ENCODE data around the gene CEP290. TPM values are rescaled to one million over a fixed set of nuclear protein-coding genes. Genes with fewer than 3 reads are reported as not detected.
"Not testable (repeated sequence)": the region's sequence is repeated elsewhere in the genome, so short reads cannot be mapped to it uniquely, and the experiment has no call there.

Gene CEP290
- polyA plus RNA-seq, 1 donor, result 16.4 TPM

DNA sequence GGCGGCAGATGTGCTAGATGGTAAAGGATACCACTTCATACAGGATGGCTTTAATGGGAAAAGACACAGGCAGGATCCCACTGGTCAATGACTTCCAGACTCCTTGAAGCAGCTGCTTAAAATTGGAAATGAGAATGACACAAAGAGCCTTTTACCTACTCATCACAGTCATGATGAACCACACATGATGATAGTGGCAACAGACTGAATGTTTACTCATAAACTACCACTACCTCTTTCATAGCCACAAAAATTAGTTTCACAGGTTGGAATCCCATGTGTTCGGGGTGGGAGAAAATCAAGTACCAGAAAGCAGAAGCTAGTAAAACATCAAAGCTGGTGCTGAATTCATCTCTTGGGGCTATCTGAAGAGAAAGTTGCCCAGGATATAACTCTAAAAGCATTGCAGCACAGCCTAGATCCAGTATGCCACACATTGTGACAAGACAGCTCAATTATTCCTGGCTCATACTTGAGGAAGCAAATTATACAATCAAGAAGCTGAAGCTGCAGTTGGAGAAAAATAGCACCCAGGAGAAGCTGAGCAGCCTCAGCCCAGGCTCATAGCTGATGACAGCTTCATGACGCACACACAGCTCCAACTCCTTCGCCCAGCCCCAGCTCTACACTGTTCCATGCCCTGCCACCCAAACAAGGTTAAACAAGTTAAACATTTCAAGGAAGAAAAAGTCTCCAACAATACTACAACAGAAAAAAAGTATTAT, 83.7 kb downstream of the CEP290 start:
- no peaks in the 10 kb centered on the region for H3K9me3 ChIP-seq (ENCODE audit: control insufficient read depth, low read depth, low read length)

DNA sequence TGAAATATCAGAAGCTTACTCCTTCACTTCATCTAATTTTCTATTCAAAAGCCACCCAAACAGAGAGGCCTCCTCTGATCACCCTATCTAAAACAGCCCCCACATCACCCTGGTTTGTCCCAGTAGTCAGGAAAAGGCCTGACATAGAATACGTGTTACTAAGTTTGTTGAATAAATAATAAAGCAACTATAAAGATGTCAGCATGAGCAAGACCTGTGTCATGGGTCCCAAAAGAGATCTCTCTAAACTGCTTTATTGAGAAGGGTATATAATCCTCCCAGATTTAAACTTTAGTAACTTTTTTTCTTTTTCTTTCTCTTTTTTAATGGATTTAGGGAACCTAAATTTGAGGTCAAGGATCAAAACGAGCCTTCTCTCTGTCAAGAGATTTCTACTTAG, 85.3 kb downstream of the CEP290 start:
- Histone ChIP-seq H3K27ac (ENCODE audit: low read length) (no peak overlapping the region), H3K4me3 (ENCODE audit: low read length) (no peak overlapping the region), H3K27me3 (ENCODE audit: control insufficient read depth, insufficient read depth, low read length) (no peaks in the 10 kb centered on the region), H3K4me1 (ENCODE audit: control insufficient read depth, insufficient read depth, low read length) (no peaks in the 10 kb centered on the region), H3K36me3 (ENCODE audit: control insufficient read depth, insufficient read depth, low read length) (peaks cover 23% of the 10 kb centered on the region), H3K9me3 (ENCODE audit: control insufficient read depth, low read depth, low read length) (no peaks in the 10 kb centered on the region)
- no peak for DNase-seq
- 93% methylated on average over 2 of the region's 2 CpGs for WGBS (ENCODE audit: insufficient coverage, low lambda C conversion rate)

More for the DNA sequence above, 83.7 kb downstream of the CEP290 start:
- Histone ChIP-seq H3K4me3 (ENCODE audit: low read length) (no peak overlapping the region), H3K27me3 (ENCODE audit: control insufficient read depth, insufficient read depth, low read length) (no peaks in the 10 kb centered on the region), H3K27ac (ENCODE audit: low read length) (no peak overlapping the region), H3K4me1 (ENCODE audit: control insufficient read depth, insufficient read depth, low read length) (no peaks in the 10 kb centered on the region), H3K36me3 (ENCODE audit: control insufficient read depth, insufficient read depth, low read length) (peaks cover 26% of the 10 kb centered on the region)
- 100% methylated on average over 2 of the region's 4 CpGs for WGBS (ENCODE audit: insufficient coverage, low lambda C conversion rate)
- DNase-seq, result no peak

DNA sequence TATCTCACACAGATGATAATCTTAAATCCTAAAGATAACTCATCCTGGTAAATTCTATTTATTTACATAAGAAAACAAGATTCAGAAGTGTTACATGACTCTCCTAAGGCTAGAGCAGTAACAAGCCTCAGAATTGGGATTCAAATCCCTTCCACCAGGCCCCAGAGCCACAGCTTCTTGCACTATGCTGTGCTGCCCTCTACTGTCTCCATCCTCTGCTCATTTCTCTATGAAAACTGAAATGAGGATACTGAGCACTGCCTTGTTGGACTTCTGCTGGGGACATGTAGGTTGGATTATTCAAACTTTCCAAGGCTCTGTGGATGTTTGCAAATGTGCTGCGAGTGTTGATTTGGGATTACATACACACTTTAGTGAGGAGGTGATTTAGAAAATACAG, 89.2 kb downstream of the CEP290 start:
- Histone ChIP-seq H3K4me1 (ENCODE audit: control insufficient read depth, insufficient read depth, low read length) (no peaks in the 10 kb centered on the region), H3K4me3 (ENCODE audit: low read length) (no peak overlapping the region), H3K36me3 (ENCODE audit: control insufficient read depth, insufficient read depth, low read length) (peaks cover 16% of the 10 kb centered on the region), H3K9me3 (ENCODE audit: control insufficient read depth, low read depth, low read length) (no peaks in the 10 kb centered on the region), H3K27ac (ENCODE audit: low read length) (no peak overlapping the region), H3K27me3 (ENCODE audit: control insufficient read depth, insufficient read depth, low read length) (no peaks in the 10 kb centered on the region)
- DNase-seq, result no peak
- WGBS (ENCODE audit: insufficient coverage, low lambda C conversion rate), result no CpG with 5 or more reads among the region's 1 CpG

DNA sequence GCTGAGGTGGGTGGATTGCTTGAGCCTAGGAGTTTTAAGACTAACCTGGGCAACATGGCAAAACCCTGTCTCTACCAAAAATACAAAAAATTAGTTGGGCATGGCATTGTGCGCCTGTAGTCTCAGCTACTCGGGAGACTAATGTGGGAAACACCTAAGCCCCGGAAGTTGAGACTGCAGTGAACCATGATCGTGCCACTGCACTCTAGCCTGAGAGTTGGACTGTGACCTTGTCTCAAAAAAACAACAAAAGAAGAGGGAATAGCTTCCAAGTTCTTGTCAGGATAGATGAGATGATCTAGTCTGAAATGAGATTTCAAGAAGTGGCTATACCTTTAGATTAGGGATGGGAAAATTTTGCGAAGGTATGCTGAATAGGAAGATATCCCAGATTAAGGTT, 97.9 kb downstream of the CEP290 start:
- H3K4me3 ChIP-seq (ENCODE audit: low read length), result no peak overlapping the region
- no peaks in the 10 kb centered on the region for H3K4me1 ChIP-seq (ENCODE audit: control insufficient read depth, insufficient read depth, low read length)
- no peaks in the 10 kb centered on the region for H3K9me3 ChIP-seq (ENCODE audit: control insufficient read depth, low read depth, low read length)
- 83% methylated on average over 2 of the region's 5 CpGs for WGBS (ENCODE audit: insufficient coverage, low lambda C conversion rate)
- no peaks in the 10 kb centered on the region for H3K27me3 ChIP-seq (ENCODE audit: control insufficient read depth, insufficient read depth, low read length)
- peaks cover 30% of the 10 kb centered on the region for H3K36me3 ChIP-seq (ENCODE audit: control insufficient read depth, insufficient read depth, low read length)
- no peak for DNase-seq
- no peak overlapping the region for H3K27ac ChIP-seq (ENCODE audit: low read length)

DNA sequence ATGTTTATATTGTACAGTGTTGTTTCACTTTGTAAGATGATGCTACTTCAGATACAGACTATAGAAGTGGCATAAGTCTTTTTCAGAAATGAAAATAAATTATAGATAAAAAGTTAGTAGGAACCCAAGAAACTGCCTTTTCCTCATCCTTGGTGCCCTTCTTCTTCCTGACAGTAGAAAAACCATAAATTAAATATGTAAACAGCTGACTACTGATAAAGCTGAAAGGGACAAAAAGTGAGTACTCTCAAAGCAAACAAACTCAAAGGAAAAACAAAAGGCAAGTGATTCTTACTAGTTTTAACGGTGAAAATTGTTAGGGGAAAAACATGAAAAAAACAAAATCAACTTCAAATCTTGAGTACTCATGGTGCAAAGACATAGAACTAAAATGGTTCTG, 104.1 kb downstream of the CEP290 start:
- Histone ChIP-seq H3K36me3 (ENCODE audit: control insufficient read depth, insufficient read depth, low read length) (no peaks in the 10 kb centered on the region), H3K4me1 (ENCODE audit: control insufficient read depth, insufficient read depth, low read length) (no peaks in the 10 kb centered on the region), H3K4me3 (ENCODE audit: low read length) (no peak overlapping the region), H3K9me3 (ENCODE audit: control insufficient read depth, low read depth, low read length) (no peaks in the 10 kb centered on the region), H3K27ac (ENCODE audit: low read length) (no peak overlapping the region), H3K27me3 (ENCODE audit: control insufficient read depth, insufficient read depth, low read length) (no peaks in the 10 kb centered on the region)
- WGBS (ENCODE audit: insufficient coverage, low lambda C conversion rate), result 38% methylated on average over 1 of the region's 1 CpG
- no peak for DNase-seq

DNA sequence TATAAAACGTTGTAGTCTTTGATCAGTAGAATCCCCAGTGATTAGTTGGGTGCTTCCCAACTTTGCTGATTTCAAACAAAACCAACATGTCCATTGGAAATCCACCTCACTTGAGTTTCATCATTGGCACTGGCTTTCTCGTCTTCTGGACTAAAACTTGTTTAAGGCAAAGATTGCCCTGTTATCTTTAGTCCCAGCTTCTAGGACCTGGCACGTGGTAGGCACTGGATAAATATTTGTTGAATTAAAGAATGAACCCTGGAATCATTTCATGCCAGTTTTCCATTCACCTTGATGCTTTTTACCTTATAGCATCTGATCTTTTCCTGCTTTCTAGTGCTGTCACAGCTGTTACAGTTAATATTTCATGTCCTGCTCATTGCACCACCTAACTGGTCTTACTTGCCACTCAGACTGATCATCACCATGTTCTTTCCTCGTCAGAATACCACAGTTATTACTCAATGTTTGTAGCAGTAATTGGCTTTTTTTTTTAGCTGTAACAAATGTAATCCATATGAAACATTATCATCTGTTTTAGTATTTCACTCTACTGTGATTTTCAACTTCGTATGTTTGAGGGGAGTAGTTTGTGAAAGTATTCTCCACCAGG, 105.4 kb downstream of the CEP290 start:
- WGBS (ENCODE audit: insufficient coverage, low lambda C conversion rate), result 0% methylated on average over 1 of the region's 5 CpGs
- peak in 1 of 2 donors; percentile 44 for DNase-seq
- H3K27me3 ChIP-seq (ENCODE audit: control insufficient read depth, insufficient read depth, low read length), result no peaks in the 10 kb centered on the region
- no peaks in the 10 kb centered on the region for H3K4me1 ChIP-seq (ENCODE audit: control insufficient read depth, insufficient read depth, low read length)
- no peak overlapping the region for H3K27ac ChIP-seq (ENCODE audit: low read length)
- H3K9me3 ChIP-seq (ENCODE audit: control insufficient read depth, low read depth, low read length), result no peaks in the 10 kb centered on the region
- H3K36me3 ChIP-seq (ENCODE audit: control insufficient read depth, insufficient read depth, low read length), result no peaks in the 10 kb centered on the region
- H3K4me3 ChIP-seq (ENCODE audit: low read length), result peak overlapping the region; percentile 84

DNA sequence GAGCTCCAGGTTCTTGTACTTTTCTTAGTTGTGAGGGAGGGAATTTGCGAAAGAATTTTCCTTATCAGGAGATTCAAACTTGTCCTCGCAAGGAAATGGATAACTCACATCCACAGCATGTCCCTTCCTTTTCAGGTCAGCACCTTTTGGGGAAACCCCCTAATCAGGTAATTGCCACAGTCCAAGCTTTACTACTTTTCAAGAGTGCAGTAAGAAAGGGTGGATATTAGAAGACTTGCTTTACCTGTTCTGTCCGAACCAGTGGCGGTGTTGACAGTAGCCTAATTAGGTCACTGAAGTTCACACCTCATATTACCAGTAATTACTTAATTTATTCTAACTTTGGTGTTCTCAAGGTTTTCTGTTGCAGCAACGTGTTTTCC, 106.0 kb downstream of the CEP290 start:
- Histone ChIP-seq H3K27me3 (ENCODE audit: control insufficient read depth, insufficient read depth, low read length) (no peaks in the 10 kb centered on the region), H3K4me3 (ENCODE audit: low read length) (peak overlapping the region; percentile 84), H3K9me3 (ENCODE audit: control insufficient read depth, low read depth, low read length) (no peaks in the 10 kb centered on the region), H3K27ac (ENCODE audit: low read length) (peak overlapping the region; percentile 77), H3K36me3 (ENCODE audit: control insufficient read depth, insufficient read depth, low read length) (no peaks in the 10 kb centered on the region), H3K4me1 (ENCODE audit: control insufficient read depth, insufficient read depth, low read length) (no peaks in the 10 kb centered on the region)
- peak in 1 of 2 donors; percentile 17 for DNase-seq
- WGBS (ENCODE audit: insufficient coverage, low lambda C conversion rate), result 20% methylated on average over 1 of the region's 5 CpGs

DNA sequence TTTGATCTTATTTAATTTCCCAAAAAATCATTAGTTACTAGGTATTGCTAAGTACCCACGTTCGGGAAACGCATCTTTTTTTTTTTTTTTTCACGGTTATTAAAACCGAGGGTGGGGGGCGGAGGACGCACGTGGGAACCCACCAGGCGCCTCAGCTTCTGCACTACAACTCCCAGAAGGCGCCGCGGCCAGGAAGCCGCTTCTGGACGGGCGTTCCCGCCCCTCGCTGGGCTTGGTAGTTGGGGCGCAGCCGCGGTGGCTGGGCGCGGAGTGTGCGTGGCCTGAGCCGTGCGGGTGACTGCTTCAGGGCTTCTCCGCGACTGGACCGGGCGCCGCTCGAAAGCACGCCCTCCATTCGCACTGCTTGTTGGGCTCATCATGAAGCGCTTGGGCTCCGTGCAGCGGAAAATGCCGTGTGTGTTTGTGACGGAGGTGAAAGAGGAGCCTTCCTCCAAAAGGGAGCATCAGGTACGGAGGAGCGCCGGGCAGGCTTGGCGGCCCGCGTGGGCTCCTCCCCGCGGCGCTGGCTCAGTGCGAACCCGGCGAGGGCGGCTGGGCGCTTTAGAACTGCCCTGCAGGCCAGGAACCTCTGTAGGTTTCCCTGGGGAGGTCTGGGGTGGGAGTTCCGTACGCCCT, 106.5 kb downstream of the CEP290 start:
- Histone ChIP-seq H3K36me3 (ENCODE audit: control insufficient read depth, insufficient read depth, low read length) (no peaks in the 10 kb centered on the region), H3K9me3 (ENCODE audit: control insufficient read depth, low read depth, low read length) (no peaks in the 10 kb centered on the region), H3K27me3 (ENCODE audit: control insufficient read depth, insufficient read depth, low read length) (no peaks in the 10 kb centered on the region), H3K4me3 (ENCODE audit: low read length) (peak overlapping the region; percentile 84), H3K27ac (ENCODE audit: low read length) (peak overlapping the region; percentile 77), H3K4me1 (ENCODE audit: control insufficient read depth, insufficient read depth, low read length) (no peaks in the 10 kb centered on the region)
- WGBS (ENCODE audit: insufficient coverage, low lambda C conversion rate), result 0% methylated on average over 3 of the region's 54 CpGs
- DNase-seq, result peak; percentile 85 to 91

DNA sequence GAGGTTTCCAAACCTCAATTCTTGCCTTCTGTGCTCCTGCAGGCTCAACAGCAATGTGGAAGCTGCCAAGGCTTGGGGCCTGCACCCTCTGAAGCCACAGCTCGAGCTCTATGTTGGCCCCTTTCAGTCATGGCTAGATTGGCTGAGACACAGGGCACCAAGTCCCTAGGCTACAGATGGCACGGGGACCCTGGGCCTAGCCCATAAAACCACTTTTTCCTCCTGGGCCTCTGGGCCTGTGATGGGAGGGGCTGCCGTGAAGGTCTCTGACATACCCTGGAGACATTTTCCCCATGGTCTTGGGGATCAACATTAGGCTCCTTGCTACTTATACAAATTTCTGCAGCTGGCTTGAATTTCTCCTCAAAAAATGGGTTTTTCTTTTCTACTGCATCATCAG, 110.7 kb downstream of the CEP290 start:
- no CpG with 5 or more reads among the region's 3 CpGs for WGBS (ENCODE audit: insufficient coverage, low lambda C conversion rate)
- not testable (repeated sequence) for H3K9me3 ChIP-seq (ENCODE audit: control insufficient read depth, low read depth, low read length); H3K36me3 ChIP-seq (ENCODE audit: control insufficient read depth, insufficient read depth, low read length); H3K4me1 ChIP-seq (ENCODE audit: control insufficient read depth, insufficient read depth, low read length); H3K4me3 ChIP-seq (ENCODE audit: low read length); H3K27me3 ChIP-seq (ENCODE audit: control insufficient read depth, insufficient read depth, low read length); DNase-seq; H3K27ac ChIP-seq (ENCODE audit: low read length)

DNA sequence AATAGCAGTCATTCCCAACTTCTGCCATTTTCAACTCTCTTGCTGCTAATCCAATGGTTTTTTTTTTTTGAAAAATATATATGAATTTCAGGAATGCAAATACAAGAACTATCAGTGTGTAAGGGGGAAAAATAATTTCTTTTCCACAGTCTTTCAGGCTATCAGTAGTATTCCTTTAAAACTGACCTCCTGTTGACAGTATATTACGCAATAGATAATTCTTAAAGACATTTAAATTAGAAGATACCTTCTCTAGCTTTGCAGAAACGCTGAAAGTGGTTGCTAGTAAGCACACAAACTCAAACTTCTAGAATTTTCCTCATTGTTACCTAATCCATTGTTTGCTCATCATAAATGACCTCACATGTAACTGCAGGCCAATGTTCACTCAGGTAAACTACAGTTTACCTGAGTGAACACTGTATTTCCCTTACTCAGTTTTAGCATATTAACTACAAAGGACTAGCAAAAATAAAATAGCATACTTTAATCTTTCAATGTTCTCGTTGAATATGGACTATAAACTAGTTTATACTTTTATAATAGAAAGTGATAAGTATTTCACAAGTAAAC, 112.7 kb downstream of the CEP290 start, which contains the start of gene C12orf50:
Gene C12orf50, minus strand, starts transcription at position 309 of the 573 bp plus-strand sequence. CDS start 2,439 bp downstream, outside the sequence.
- Histone ChIP-seq H3K4me1 (ENCODE audit: control insufficient read depth, insufficient read depth, low read length) (no peaks in the 10 kb centered on the region), H3K9me3 (ENCODE audit: control insufficient read depth, low read depth, low read length) (no peaks in the 10 kb centered on the region), H3K27me3 (ENCODE audit: control insufficient read depth, insufficient read depth, low read length) (no peaks in the 10 kb centered on the region), H3K4me3 (ENCODE audit: low read length) (no peak within 1 kb of the TSS), H3K27ac (ENCODE audit: low read length) (no peak within 1 kb of the TSS), H3K36me3 (ENCODE audit: control insufficient read depth, insufficient read depth, low read length) (no peaks in the 10 kb centered on the region)
- peak in 1 of 2 donors; percentile 14 for DNase-seq
- 29% methylated on average over 2 of the region's 3 CpGs for WGBS (ENCODE audit: insufficient coverage, low lambda C conversion rate)

Measured in large intestine (tissue), 3 donors.